Testis (tissue), 2 donors: Measurements from ENCODE around the gene ZNF644.

Experiments used
- CTCF ChIP-seq, 3 experiments: fragments of 450-650 bp in 2 of 3; fragments of 200-600 bp in 1 of 3; sonication (generic) in 1 of 3; IDR thresholded peaks; one replicate each; pipeline ENCODE4 v1.5.1; 2016 to 2019; ENCODE audit warnings: antibody characterized with exemption in 3 of 3, mild to moderate bottlenecking in 2 of 3, moderate library complexity in 1 of 3
- POLR2A ChIP-seq: fragments of 450-650 bp; IDR thresholded peaks from one replicate; pipeline ENCODE4 v1.6.1; 2017; ENCODE audit warnings: antibody characterized with exemption, mild to moderate bottlenecking, moderate library complexity

GRCh38 chr1:91036894-91037829, 15.3 kb upstream of the ZNF644 start:
- TF ChIP-seq CTCF (IDR thresholded peaks at IDR 0.05) (no peak), POLR2A (no peak)
